GM18507 (cell line): ENCODE results near the gene PTPRN2.
"Not testable (repeated sequence)": the region's sequence is repeated elsewhere in the genome, so short reads cannot be mapped to it uniquely, and the experiment has no call there.

Experiments
- DNase-seq: peaks from one replicate; pipeline ENCODE4 v3.0.0; 2011; ENCODE audit warnings: low read depth; ENCODE audit not compliant: insufficient read length; ENCODE audit errors: extremely low spot score
- FAIRE-seq: peaks from 2 replicates; lab custom pipeline; 2011; peaks lifted over from hg19 to GRCh38; lab: Jason Lieb, UNC

The PTPRN2 gene

GRCh38 chr7:157990881-157991250 lies 596.8 kb downstream of the PTPRN2 start:
- FAIRE-seq = no peak

DNA sequence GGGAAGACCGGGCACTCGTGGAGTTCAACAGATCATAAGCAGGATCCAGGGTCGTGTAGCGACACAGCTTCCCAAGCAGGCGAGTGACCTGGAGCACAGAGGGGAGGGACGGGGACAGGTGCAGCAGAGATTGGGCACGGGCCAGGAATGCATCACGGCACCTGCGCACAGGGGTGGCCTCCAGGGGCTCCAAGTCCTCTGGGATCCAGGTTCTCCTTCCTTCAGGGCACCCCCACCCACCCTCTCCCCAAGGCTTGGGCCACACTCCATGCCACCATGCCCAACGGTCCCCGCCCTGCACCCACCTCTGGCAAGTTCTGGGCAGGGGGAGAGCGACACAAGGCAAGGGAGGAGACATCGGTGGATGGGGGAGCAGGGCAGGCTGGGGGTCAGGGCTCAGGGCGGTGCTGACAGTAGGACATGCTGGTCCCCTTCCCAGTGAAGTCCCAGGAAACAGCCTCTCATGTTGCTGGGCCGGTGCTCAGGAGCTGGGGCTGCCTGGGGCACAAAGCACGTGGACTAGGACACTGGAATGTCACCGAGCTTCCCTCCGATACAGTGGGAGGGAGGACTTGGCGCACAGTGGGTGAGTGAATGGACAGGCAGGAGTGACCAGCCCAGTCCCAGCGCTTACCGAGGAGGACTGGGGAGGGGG lies 597.3 kb downstream of the PTPRN2 start:
- FAIRE-seq = no peak
- DNase-seq = no peak

More at GRCh38 chr7:157990881-157991250, 596.8 kb downstream of the PTPRN2 start:
- DNase-seq = no peak

DNA sequence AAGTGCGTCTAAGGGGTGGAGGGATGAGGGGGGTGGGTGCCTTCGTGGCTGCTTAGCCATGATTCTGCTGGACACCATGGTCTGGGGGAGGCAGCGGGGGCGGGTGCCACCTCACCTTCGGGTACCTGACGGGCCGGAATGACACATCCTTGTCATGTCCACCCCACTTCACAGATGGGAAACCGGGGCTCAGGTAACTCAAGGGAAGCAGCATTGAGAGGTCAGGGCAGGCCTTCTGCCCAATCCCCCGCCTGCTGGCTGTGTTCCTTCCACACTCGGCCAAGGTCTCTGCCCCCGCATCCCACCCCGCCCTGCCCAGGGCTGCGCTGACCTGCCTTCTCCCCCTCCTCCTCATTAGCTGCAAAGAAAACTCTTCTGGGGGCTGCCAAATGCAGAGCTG lies 598.0 kb downstream of the PTPRN2 start:
- DNase-seq (no peak), FAIRE-seq (no peak)

DNA sequence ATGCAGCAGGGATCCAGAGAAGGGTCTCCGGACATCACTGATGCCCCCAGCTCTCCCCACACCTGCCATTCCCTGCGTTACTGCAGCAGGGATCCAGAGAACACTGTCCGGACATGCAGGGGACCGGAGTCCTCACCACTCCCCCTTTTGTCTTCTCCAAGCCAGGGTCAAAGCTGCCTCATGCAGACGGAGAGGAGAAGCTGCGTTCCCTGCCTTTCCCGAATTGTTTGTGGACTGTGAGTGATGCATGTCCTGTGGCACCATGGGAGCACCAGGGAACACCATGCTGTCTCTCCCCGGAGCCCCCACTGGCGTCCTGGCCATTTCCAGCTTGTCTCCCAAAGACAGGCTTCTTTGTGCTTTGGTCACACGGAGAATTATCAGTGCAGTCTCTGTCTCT lies 599.7 kb downstream of the PTPRN2 start:
- FAIRE-seq = no peak
- no peak for DNase-seq

DNA sequence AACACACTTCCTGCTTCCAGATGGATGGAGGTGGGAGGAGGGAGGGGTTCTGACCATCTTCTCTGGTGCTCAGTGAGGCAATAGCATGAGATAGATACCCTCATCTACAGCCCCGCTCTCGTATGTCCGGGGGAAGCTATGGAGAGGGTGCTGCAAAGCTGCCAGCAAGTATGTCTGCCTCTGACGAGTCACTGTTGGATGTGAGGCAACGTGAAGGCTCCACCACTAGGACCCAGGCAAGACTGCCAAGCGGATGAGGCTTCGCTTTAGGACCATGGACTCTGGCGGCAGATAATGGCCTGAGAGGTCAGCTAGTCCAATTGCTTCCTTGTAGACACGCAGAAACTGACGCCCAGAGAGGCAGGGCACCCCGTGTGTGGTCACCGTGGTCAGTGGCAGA lies 601.6 kb downstream of the PTPRN2 start:
- FAIRE-seq = no peak
- no peak for DNase-seq

DNA sequence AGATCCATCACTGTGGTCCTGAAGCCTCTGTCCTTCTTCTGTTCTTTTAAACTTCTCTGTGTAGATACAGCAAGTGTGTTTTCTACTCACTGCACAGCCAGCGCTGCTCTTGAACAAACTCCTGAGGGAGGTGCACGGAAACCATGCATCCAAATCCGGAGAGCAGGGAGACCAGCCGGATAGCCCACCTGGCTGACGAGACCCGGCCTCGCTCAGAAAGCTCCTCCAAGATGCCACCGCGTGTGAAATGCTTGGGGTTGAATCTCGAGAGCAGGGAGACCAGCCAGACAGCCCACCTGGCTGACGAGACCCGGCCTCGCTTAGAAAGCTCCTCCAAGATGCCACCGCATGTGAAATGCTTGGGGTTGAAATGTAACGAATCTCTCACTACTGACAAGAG lies 602.0 kb downstream of the PTPRN2 start:
- FAIRE-seq = no peak
- DNase-seq = no peak

GRCh38 chr7:157984423-157985163 lies 603.0 kb downstream of the PTPRN2 start:
- no peak for FAIRE-seq

GRCh38 chr7:157983502-157984422 lies 603.9 kb downstream of the PTPRN2 start:
- DNase-seq (no peak), FAIRE-seq (no peak)

More at GRCh38 chr7:157984423-157985163, 603.0 kb downstream of the PTPRN2 start:
- no peak for DNase-seq

- FAIRE-seq (no peak), DNase-seq (no peak)
Observed at GRCh38 chr7:157981778-157982177, 605.8 kb downstream of the PTPRN2 start.

DNA sequence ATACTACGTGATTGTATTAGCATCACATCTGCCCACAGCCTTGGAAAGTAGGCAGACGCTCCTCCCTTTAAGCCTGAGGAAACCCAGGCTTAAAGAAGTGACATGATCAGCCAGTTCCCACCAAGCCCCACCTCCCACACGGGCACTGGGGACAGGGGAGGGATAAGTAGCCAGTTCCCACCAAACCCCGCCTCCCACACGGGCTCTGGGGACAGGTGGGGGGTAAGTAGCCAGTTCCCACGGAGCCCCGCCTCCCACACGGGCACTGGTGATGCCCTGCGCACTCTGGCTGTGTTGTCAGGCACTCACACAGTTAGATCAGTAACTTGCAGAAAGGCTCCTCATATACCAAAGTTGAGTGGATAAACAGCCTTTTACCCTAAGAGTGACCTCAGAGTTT lies 606.8 kb downstream of the PTPRN2 start:
- FAIRE-seq (no peak), DNase-seq (no peak)

DNA sequence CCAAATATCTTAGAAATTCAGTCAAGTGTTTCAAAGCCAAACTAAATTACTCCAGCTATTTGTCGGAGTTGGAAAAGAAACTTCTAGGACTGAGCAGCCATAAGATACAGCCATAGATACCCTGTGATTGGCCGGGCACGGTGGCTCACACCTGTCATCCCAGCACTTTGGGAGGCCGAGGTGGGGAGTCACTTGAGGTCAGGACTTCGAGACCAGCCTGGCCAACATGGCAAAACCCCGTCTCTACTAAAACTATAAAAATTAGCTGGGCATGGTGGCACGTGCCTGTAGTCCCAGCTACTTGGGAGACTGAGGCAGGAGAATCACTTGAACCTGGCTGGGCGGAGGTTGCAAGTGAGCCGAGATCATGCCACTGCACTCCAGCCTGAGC lies 607.3 kb downstream of the PTPRN2 start:
- not testable (repeated sequence) for FAIRE-seq, DNase-seq

DNA sequence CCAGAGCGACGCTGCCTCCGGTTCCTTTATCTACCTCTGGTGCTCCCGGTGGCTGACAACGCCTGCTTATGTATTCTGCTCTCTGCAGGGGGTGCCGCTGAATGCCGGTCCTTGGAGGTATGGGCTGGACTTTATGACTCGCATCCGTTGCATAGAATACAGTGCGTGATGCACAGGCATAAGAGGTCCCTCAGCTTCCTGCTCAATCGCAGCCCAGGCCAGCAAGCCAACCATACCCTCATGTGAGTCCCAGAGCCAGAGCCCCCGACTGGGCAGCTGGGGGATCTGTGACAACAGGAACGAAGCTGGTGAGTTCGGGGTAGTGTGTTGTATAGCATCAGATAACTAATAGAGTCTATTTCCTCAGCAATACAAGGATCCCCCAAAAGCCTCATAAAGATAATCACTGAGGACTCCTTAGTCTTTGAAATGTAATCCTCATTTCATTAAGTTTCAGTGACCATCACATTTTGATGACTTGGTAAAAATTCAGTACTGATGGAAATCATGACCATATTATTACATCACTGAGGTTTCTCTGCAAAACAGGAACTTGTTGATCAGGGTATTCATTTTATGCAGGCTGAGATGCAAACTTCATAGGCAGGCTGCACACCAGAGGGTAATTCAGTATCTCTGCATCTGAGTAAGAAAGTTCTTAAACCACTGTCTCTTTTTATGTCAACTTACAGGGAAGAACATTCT lies 607.8 kb downstream of the PTPRN2 start:
- FAIRE-seq = no peak
- no peak for DNase-seq

DNA sequence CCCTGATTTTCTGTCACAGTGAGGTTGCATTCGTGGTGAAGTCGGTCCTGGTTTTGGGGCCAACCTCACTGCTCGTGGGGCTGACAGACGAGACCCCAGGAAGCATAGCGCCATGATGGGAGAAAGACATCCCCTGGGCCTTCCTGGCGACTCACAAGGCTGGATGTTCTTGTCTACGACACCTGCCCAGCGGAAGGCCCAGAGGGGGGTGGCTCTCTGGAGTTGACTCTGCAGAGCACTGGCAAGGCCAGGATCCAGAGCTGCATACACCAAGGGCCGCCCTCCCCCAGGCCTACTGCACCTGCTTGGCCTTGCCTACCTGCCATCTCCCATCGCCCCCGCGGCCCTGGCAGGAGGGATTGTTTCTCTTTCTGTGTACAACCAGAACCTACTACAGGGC lies 608.9 kb downstream of the PTPRN2 start:
- DNase-seq = no peak
- no peak for FAIRE-seq

DNA sequence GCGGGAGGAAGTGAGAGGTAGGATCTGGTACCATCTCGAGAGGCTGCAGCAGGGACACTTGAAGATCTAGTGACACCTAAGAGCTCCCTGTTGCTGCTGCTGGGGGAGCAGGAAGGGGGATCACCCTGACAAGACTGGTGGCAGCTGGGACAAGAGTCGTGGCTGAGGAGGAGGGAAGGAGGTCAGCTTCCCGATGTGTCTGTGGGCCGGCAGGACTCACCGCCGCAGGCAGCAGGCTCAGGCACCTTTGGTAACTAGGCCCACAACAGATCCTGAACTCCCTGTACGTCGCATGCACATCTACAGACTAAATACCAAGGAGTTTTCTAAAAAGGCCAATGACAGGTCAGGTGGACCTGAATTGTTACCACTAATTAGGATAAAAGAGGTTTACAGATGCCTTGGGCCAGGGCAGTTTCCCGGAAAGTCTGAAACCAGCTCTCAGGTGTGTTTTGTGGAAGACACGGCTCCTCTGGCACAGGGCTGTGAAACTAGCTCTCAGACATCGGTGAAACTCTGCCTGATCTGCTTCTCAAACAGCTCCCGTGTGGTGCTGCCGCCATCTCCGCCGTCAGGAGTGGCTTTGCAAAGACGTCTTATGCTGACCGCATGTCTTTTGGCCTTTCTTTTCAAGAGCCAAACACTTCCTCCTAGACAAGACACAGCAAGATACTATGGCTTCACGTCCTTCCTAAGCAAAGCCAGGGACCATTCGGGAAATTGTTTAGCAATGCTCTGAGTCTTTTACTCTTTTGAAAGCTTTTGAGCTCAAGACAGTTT lies 609.7 kb downstream of the PTPRN2 start:
- DNase-seq = no peak
- no peak for FAIRE-seq

DNA sequence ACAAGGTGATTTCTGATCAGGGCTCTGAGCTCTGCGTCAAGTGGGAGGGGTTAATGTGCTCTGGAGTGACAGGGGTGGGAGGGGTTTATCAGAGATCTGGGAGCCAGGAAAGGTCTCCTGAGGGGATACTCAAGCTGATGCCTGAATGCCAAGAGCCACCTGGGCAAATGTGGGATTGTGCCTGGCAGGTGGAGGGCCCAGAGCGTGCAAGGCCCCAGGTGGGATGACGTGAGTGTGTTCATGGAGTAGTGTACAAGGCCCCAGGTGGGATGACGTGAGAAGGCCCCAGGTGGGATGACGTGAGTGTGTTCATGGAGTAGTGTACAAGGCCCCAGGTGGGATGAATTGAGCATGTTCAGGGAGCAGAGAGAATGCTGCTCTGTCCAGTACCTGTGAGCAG lies 610.3 kb downstream of the PTPRN2 start:
- no peak for DNase-seq
- no peak for FAIRE-seq

- no peak for DNase-seq
Observed at GRCh38 chr7:157976406-157976805, 611.2 kb downstream of the PTPRN2 start.

DNA sequence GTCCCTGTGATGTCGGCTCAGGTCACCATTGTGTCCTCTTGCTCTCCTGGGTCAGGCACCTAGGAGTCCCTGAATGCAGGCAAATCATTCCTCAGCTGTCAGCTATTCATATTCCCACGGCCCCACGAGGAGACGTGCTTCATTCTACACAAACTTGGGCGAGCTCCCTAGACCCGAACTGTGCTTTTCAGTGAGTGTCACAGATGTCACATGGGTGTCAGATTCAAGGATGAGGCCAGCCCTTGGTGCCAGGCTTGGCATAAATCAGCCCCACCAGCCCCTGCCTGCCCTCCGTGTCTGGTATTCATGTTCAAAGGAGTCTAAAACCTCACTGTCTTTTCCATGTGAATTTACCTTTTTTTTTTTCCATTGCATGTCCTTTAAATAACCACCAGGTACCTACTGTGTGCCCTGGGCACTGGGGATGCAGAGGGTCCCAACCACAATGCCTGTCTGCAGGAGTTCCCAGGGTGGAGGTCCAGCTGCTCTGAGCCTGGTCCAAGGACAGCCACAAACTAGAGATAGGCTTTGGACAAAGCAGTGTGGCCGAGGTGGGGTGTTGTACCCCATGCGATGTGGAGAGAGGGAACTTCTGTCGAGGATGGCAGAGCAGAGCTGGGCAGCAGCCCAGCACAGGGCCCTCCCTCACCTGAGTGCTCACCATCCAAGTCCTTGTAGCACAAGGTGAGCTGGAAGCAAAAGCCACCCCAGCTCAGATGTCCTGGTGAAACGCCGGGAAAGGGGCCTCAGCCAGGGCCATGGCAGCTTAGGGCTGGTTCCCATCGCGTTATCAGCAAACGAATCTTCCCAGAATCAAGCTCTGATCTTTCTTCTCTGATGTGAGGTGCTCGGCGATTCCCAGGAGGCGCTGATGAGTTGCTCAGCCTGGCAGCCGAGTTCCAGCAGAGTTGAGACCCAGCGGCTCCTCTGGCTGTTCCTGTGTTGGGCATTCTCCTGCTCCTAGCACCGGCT lies 611.9 kb downstream of the PTPRN2 start:
- no peak for FAIRE-seq

More at GRCh38 chr7:157976406-157976805, 611.2 kb downstream of the PTPRN2 start:
- no peak for FAIRE-seq

More for the DNA sequence above, 611.9 kb downstream of the PTPRN2 start:
- DNase-seq = no peak
